Measurements from ENCODE around the gene HIKESHI. TPM values are rescaled to one million over a fixed set of nuclear protein-coding genes. Genes with fewer than 3 reads are reported as not detected.
A peak's percentile ranks its signal among the peaks of the same experiment; 100 is the strongest.

The HIKESHI gene, protein sequence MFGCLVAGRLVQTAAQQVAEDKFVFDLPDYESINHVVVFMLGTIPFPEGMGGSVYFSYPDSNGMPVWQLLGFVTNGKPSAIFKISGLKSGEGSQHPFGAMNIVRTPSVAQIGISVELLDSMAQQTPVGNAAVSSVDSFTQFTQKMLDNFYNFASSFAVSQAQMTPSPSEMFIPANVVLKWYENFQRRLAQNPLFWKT
- total RNA-seq (2014; rRNA removed; shearing (Covaris generic)) (39.7 and 49.4 TPM in 2 replicates), polyA plus RNA-seq (2016; fragmentation: Nextera tagmentation; extraction: Ambion mirVana) (88.6 and 90.0 TPM in 2 replicates)

DNA sequence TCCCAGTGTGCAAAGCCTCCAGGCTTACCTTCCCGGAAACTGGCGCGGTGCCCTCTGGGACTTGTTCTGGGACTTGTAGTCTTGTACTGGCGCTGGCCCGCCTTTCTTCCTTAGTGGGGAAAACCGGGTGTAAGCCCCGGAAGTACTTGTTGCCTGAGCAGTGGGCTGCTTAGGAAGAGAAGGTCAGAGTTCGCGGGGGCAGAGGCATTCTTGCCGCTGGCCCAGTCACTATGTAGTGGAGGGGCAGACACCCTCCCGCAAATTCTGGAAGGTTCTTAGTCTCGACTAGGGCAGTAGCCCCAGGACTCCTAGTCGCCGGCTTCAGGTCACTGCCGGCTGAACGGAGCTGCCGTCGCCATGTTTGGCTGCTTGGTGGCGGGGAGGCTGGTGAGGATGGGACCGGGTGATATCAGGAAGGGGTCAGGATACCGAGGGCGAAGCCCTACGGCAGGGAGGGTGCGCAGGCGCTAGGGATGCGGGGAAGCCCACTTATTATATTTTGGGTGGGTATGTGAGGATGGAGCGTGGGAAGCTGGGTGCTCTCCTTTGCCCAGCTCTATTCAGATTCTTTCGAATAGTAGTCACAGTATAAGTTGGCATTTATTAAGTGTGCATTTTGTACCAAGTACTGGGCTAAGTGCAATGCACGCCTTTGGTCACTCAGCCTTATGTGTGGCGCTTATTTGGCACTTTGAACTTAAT is at the start of gene HIKESHI:
TSS of gene HIKESHI (plus strand) at position 149 of the 702 bp plus-strand sequence. CDS start at position 358, 209 bp downstream.
- peaks cover 3% of the 10 kb centered on the region; the same call in 1 of the 2 replicates for H3K36me3 ChIP-seq (ENCODE audit: low read depth)
- no peak for TF ChIP-seq EZH2 (IDR thresholded peaks at IDR 0.05; ENCODE audit: insufficient read depth, poor library complexity, severe bottlenecking)
- TF ChIP-seq EZH2phosphoT487 (IDR thresholded peaks at IDR 0.05; ENCODE audit: insufficient read depth, low read depth), result no peak
- in situ Hi-C loops (cut with MboI), result no loop called here
- peaks cover 13% of the 10 kb centered on the region for H3K4me1 ChIP-seq (ENCODE audit: insufficient read depth)
- peak within 1 kb of the TSS; percentile 93 for H3K4me2 ChIP-seq (ENCODE audit: unreplicated experiment)
- H3F3A ChIP-seq (ENCODE audit: insufficient read depth), result no peaks in the 10 kb centered on the region
- peak within 1 kb of the TSS; percentile 98 for H2AFZ ChIP-seq
- no peaks in the 10 kb centered on the region for H3K9me3 ChIP-seq (ENCODE audit: low read depth)
- peaks cover 47% of the 10 kb centered on the region for H3K79me2 ChIP-seq (ENCODE audit: insufficient read depth)
- H3K27me3 ChIP-seq (replicated peaks; ENCODE audit: insufficient read depth), result no peaks in the 10 kb centered on the region
- H3K4me3 ChIP-seq, result peak within 1 kb of the TSS; percentile 96
- peak within 1 kb of the TSS; percentile 82 for H3K27ac ChIP-seq
- no peaks in the 10 kb centered on the region for H4K20me1 ChIP-seq (ENCODE audit: insufficient read depth)
- 1% methylated on average over 30 of the region's 30 CpGs for WGBS, 2 experiments (ENCODE audit: low coverage in 1 of 2, low lambda C conversion rate in 2 of 2, missing lambda C conversion rate in 2 of 2)
- H3K9me2 ChIP-seq (ENCODE audit: insufficient read depth), result no peaks in the 10 kb centered on the region
- H3K9ac ChIP-seq, result peak within 1 kb of the TSS; percentile 91
- DNase-seq, result peak; percentile 99

DNA sequence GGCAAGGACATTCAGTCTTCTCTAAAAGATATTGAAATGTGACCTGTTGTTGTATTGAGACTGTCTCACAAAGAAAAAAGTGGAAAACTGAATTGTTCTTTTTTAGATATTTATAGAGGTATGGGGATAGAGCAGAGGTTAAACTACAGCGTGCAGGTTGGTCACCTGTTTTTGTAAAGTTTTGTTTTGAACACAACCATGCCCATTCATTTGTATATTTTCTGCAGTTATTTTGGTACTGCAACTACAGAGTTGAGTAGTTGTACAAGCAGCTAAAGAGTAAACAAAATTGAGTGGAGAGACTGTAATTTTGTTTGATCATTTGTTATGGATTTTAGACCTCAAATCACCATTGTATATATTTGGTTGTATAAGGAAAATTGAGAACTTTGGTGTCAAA is 46.1 kb upstream of the HIKESHI start:
- Histone ChIP-seq H3K4me3 (no peak overlapping the region), H3K9ac (no peak overlapping the region), H3K36me3 (ENCODE audit: low read depth) (peaks cover 18% of the 10 kb centered on the region; the same call in 1 of the 2 replicates), H3K9me2 (ENCODE audit: insufficient read depth) (no peaks in the 10 kb centered on the region), H3K4me2 (ENCODE audit: unreplicated experiment) (no peak overlapping the region), H3K9me3 (ENCODE audit: low read depth) (no peaks in the 10 kb centered on the region), H2AFZ (no peak overlapping the region), H3F3A (ENCODE audit: insufficient read depth) (no peaks in the 10 kb centered on the region), H3K27ac (no peak overlapping the region), H4K20me1 (ENCODE audit: insufficient read depth) (no peaks in the 10 kb centered on the region), H3K79me2 (ENCODE audit: insufficient read depth) (peaks cover 93% of the 10 kb centered on the region), H3K27me3 (replicated peaks; ENCODE audit: insufficient read depth) (no peaks in the 10 kb centered on the region), H3K4me1 (ENCODE audit: insufficient read depth) (peaks cover 10% of the 10 kb centered on the region)
- no peak for TF ChIP-seq EZH2 (IDR thresholded peaks at IDR 0.05; ENCODE audit: insufficient read depth, poor library complexity, severe bottlenecking)
- TF ChIP-seq EZH2phosphoT487 (IDR thresholded peaks at IDR 0.05; ENCODE audit: insufficient read depth, low read depth), result no peak
- DNase-seq, result no peak
- in situ Hi-C loops (cut with MboI), result no loop called here
- 96% methylated on average over 1 of the region's 1 CpG for WGBS, 2 experiments (ENCODE audit: low coverage in 1 of 2, low lambda C conversion rate in 2 of 2, missing lambda C conversion rate in 2 of 2)

DNA sequence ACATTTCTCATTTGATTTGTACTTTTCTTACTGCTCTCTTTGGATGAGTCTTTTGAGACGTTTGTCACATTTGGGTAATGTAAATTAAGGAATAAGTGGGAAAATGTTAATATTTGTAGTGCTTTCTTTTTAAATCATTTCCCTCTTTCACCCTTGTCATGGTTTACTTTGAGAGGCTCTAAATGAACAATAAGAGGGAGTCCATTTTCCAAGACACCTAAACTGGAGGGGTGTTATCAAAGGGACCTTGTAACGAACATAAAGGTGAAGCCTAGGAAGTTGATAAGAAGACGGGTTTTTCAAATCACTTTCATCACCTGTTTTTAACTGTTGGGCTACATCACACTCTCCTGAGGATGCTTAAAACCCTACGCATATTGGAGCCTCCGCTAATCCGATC is 45.4 kb upstream of the HIKESHI start:
- no peak for DNase-seq
- H3K9me3 ChIP-seq (ENCODE audit: low read depth), result no peaks in the 10 kb centered on the region
- no peak overlapping the region for H3K4me3 ChIP-seq
- H3K79me2 ChIP-seq (ENCODE audit: insufficient read depth), result peaks cover 86% of the 10 kb centered on the region
- no peaks in the 10 kb centered on the region for H3F3A ChIP-seq (ENCODE audit: insufficient read depth)
- no peak overlapping the region for H3K27ac ChIP-seq
- no peak overlapping the region for H3K9ac ChIP-seq
- 0 out of 2 replicates have a peak, but pooled peaks cover 3% of the 10 kb centered on the region for H3K4me1 ChIP-seq (ENCODE audit: insufficient read depth)
- peaks cover 18% of the 10 kb centered on the region; the same call in 1 of the 2 replicates for H3K36me3 ChIP-seq (ENCODE audit: low read depth)
- no peak overlapping the region for H3K4me2 ChIP-seq (ENCODE audit: unreplicated experiment)
- H2AFZ ChIP-seq, result no peak overlapping the region
- WGBS, 2 experiments (ENCODE audit: low coverage in 1 of 2, low lambda C conversion rate in 2 of 2, missing lambda C conversion rate in 2 of 2), result 69 to 76% methylated on average over 6 of the region's 6 CpGs
- in situ Hi-C loops (cut with MboI), result no loop called here
- no peaks in the 10 kb centered on the region for H3K27me3 ChIP-seq (replicated peaks; ENCODE audit: insufficient read depth)
- no peak for TF ChIP-seq EZH2 (IDR thresholded peaks at IDR 0.05; ENCODE audit: insufficient read depth, poor library complexity, severe bottlenecking)
- H4K20me1 ChIP-seq (ENCODE audit: insufficient read depth), result no peaks in the 10 kb centered on the region
- no peaks in the 10 kb centered on the region for H3K9me2 ChIP-seq (ENCODE audit: insufficient read depth)

DNA sequence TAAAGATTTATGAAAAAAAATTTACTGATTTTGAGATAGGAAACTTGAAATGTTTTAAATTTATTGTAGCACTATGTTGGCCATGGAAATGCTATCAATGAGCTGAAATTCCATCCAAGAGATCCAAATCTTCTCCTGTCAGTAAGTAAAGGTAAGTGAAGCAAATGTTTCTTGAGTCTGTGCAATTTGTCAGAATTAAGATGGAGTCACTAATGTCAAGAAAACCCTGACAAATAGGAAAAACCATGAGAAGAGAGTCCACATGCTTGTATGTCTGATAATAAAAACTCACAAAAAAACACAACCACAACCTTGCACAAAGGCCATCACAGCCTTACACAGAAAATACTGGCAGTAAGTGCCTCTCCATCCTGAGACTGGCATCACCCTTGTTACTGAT is 44.6 kb upstream of the HIKESHI start:
- TF ChIP-seq EZH2 (IDR thresholded peaks at IDR 0.05; ENCODE audit: insufficient read depth, poor library complexity, severe bottlenecking) (no peak), EZH2phosphoT487 (IDR thresholded peaks at IDR 0.05; ENCODE audit: insufficient read depth, low read depth) (no peak)
- Histone ChIP-seq H3K4me3 (no peak overlapping the region), H3K27me3 (replicated peaks; ENCODE audit: insufficient read depth) (no peaks in the 10 kb centered on the region), H3K9ac (no peak overlapping the region), H3K27ac (no peak overlapping the region), H3F3A (ENCODE audit: insufficient read depth) (no peaks in the 10 kb centered on the region), H3K9me2 (ENCODE audit: insufficient read depth) (no peaks in the 10 kb centered on the region), H3K4me2 (ENCODE audit: unreplicated experiment) (no peak overlapping the region), H3K4me1 (ENCODE audit: insufficient read depth) (no peaks in the 10 kb centered on the region), H2AFZ (no peak overlapping the region), H4K20me1 (ENCODE audit: insufficient read depth) (no peaks in the 10 kb centered on the region), H3K79me2 (ENCODE audit: insufficient read depth) (peaks cover 78% of the 10 kb centered on the region), H3K36me3 (ENCODE audit: low read depth) (peaks cover 14% of the 10 kb centered on the region; the same call in 1 of the 2 replicates), H3K9me3 (ENCODE audit: low read depth) (no peaks in the 10 kb centered on the region)
- no peak for DNase-seq
- in situ Hi-C loops (cut with MboI), result no loop called here

Measured in GM23248 (cell line).